ENCODE measurements around the gene ITPKB.
"Not testable (repeated sequence)": the region's sequence is repeated elsewhere in the genome, so short reads cannot be mapped to it uniquely, and the experiment has no call there.

Gene ITPKB

GRCh38 chr1:226617109-226617508 is 122.0 kb downstream of the ITPKB start:
- no peak for DNase-seq

GRCh38 chr1:226616636-226617035 is 122.4 kb downstream of the ITPKB start:
- DNase-seq: no peak

GRCh38 chr1:226615876-226616275 is 123.2 kb downstream of the ITPKB start:
- DNase-seq: no peak

GRCh38 chr1:226611980-226612379 is 127.1 kb downstream of the ITPKB start:
- DNase-seq: not testable (repeated sequence)

GRCh38 chr1:226611301-226611700 is 127.8 kb downstream of the ITPKB start:
- DNase-seq: no peak

- DNase-seq: no peak
Observed at GRCh38 chr1:226610671-226611070, 128.4 kb downstream of the ITPKB start.

- DNase-seq: no peak
Observed at GRCh38 chr1:226609836-226610455, 129.1 kb downstream of the ITPKB start.

- DNase-seq: no peak
Observed at GRCh38 chr1:226608699-226609505, 130.2 kb downstream of the ITPKB start.

- DNase-seq: no peak
Observed at GRCh38 chr1:226607821-226608220, 131.3 kb downstream of the ITPKB start.

- no peak for DNase-seq
Observed at GRCh38 chr1:226607268-226607660, 131.8 kb downstream of the ITPKB start.

GRCh38 chr1:226606311-226607267 is 132.5 kb downstream of the ITPKB start:
- DNase-seq: no peak

- DNase-seq: no peak
Observed at GRCh38 chr1:226605318-226605950, 133.6 kb downstream of the ITPKB start.

GRCh38 chr1:226604560-226605317 is 134.3 kb downstream of the ITPKB start:
- no peak for DNase-seq

- DNase-seq: no peak
Observed at GRCh38 chr1:226603858-226604559, 135.1 kb downstream of the ITPKB start.

- DNase-seq: no peak
Observed at GRCh38 chr1:226603022-226603857, 135.8 kb downstream of the ITPKB start.

GRCh38 chr1:226602186-226603021 is 136.7 kb downstream of the ITPKB start:
- DNase-seq: no peak

GRCh38 chr1:226601456-226601855 is 137.6 kb downstream of the ITPKB start:
- no peak for DNase-seq

GRCh38 chr1:226600254-226600653 is 138.8 kb downstream of the ITPKB start:
- DNase-seq: no peak

GRCh38 chr1:226599636-226600238 is 139.3 kb downstream of the ITPKB start:
- no peak for DNase-seq

Measured in NCI-H226 (cell line).